Stimulated activated CD4-positive, alpha-beta T cell treated with anti-CD3 and anti-CD28 coated beads, TNF-alpha, amount 100 ng/mL, for 4 hours (primary cell): Measurements from ENCODE around the gene EIF3CL.
"Not testable (repeated sequence)": the region's sequence is repeated elsewhere in the genome, so short reads cannot be mapped to it uniquely, and the experiment has no call there.

ENCODE experiments used
- DNase-seq, 3 experiments: peaks; one replicate each; pipeline ENCODE4 v3.0.0-alpha.2; 2020; ENCODE audit warnings: low read depth in 3 of 3

The EIF3CL gene

GRCh38 chr16:28364268-28365173, 39.1 kb downstream of the EIF3CL start:
- not testable (repeated sequence) for DNase-seq

GRCh38 chr16:28363408-28363807, 40.2 kb downstream of the EIF3CL start, which contains the start of gene NPIPB6:
Gene NPIPB6, minus strand, starts transcription at chr16:28363508. Its CDS starts 686 bp downstream, at chr16:28362822.
- not testable (repeated sequence) for DNase-seq

GRCh38 chr16:28362600-28362999, 41.0 kb downstream of the EIF3CL start:
- not testable (repeated sequence) for DNase-seq

- not testable (repeated sequence) for DNase-seq
Measured at GRCh38 chr16:28338230-28338629, 65.4 kb downstream of the EIF3CL start.

GRCh38 chr16:28336940-28337710, 66.5 kb downstream of the EIF3CL start:
- not testable (repeated sequence) for DNase-seq

- not testable (repeated sequence) for DNase-seq
Measured at GRCh38 chr16:28335678-28336077, 68.0 kb downstream of the EIF3CL start.

- not testable (repeated sequence) for DNase-seq
Measured at GRCh38 chr16:28332632-28333031, 71.0 kb downstream of the EIF3CL start.

GRCh38 chr16:28330981-28331380, 72.7 kb downstream of the EIF3CL start:
- not testable (repeated sequence) for DNase-seq

GRCh38 chr16:28330232-28330631, 73.4 kb downstream of the EIF3CL start:
- DNase-seq, result not testable (repeated sequence)
